ENCODE results near the gene CAMTA1.

- no peak for TF ChIP-seq POLR2A (IDR thresholded peaks at IDR 0.05)
- no peak for TF ChIP-seq POLR2AphosphoS5 (IDR thresholded peaks at IDR 0.05; ENCODE audit: insufficient read depth in 1 of 2, low read depth in 1 of 2)
Observed at GRCh38 chr1:7222695-7223015, 437.4 kb downstream of the CAMTA1 start.
